IPS DF 19.7 (cell line): ENCODE results near the gene ZNF568.

Experiments
- DNase-seq: peaks from one replicate; pipeline ENCODE4 v3.0.0-alpha.2; 2013; ENCODE audit warnings: low read depth, low spot score

ZNF568 gene

GRCh38 chr19:36997843-36998235, 81.7 kb downstream of the ZNF568 start:
- DNase-seq = no peak

DNA sequence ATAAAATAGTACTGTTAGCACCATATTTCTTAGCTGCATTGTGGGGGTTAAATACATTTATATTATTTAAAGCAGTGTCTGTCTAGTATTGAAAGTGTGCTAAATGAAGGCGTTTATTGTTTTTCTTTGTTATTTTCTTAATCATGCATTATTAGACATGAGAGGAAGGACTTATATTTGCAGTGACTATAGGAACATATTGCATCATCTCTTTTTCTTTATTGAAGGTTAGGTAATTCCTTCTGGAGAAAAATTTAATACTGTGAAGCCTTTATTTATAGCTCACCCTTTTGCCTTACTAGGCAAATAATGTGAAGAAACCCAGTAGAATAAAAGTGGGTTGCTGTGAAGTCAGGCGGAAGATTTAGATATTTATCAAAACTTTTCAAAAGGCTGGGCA, 83.2 kb downstream of the ZNF568 start:
- no peak for DNase-seq

DNA sequence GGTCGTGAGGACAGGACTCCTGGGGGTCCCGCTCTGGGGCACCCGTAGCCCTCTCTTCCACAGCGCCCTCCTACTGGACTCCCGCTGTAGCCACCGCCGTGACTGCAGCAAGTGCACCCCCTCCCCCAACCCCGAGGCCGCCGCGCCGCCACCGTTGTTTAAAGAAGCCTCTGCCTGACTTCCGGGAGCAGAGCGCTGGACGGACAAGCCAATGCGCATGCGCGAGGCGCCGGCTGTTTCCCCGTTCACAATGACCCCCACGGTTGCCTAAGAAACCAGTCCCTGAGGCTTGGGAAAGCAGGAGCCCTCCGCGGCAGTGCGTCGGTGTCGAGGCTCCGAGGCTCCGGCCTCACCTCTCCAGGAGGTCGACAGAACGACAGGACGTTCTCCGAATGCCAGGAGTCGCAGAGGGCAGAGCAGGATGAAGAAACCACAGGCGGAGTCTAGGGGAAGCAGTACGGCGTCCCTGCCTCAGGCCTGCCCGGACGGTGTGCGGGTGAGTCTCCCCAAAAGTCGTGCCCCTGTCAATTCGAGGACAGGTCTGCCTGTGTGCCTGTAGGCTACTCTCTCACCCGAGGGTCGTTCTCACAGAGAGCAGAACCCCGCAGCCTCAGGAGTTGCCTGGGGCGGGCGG, 91.6 kb downstream of the ZNF568 start:
- no peak for DNase-seq

DNA sequence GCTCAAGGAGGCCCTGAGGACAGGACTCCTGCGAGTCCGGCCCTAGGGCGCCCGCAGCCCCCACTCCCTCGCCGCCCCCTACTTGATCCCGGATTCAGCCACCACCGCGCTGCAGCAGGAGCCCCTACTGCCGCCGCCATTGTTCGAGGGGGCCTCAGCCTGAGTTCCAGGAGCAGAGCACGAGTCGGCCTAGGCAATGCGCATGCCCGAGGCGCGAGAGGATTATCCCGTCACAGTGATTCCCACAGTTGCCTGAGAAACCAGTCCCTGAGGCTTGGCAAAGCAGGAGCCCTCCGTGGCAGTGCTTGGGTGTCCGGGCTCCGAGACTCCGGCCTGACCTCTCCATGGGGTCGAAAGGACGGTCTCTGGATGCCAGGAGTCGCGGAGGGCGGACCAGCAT, 93.7 kb downstream of the ZNF568 start:
- DNase-seq = no peak

DNA sequence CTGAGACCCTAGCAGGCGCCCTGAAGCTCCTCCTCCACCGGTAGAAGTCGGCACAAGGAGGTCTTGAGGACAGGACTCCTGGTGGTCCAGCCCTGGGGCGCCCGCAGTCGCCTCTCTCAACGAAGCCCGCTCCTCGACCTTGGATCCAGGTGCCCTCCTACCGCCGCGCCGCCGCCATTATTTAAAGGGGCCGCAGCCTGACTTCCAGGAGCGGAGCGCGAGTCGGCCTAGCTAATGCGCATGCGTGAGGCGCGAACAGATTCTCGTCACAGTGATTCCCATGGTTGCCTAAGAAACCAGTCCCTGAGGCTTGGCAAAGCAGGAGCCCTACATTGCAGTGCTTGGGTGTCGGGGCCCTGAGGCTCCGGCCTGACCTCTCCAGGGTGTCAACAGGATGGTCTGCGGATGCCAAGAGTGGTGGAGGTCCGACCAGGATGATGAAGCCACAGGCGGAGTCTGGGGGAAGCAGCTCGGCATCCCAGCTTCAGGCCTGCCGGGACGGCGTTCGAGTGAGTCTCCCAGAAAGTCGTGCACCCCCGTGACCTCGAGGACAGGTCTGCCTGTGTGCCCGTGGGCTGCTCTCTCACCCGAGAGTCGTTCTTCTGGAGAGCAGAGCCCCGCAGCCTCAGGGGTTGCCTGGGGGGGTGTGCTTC, 96.1 kb downstream of the ZNF568 start:
- no peak for DNase-seq

DNA sequence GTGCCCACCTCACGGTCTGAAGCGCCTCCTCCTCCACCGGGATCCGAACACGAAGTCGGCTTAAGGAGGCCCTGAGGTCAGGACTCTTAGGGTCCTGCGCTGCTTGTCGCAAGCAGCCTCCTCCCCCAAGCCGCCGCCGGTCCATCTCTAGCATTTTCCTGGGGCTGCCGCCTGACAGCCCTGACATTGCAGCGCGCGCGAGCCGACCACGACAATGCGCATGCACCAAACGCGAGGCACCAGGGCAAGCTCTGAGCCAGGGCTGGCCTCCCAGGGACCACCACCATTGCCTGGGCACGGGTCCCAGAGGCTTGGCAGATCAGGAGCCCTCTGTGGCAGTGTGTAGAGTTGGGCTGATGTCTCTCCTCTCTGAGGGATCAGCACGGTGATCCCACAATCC, 98.3 kb downstream of the ZNF568 start:
- DNase-seq = no peak

DNA sequence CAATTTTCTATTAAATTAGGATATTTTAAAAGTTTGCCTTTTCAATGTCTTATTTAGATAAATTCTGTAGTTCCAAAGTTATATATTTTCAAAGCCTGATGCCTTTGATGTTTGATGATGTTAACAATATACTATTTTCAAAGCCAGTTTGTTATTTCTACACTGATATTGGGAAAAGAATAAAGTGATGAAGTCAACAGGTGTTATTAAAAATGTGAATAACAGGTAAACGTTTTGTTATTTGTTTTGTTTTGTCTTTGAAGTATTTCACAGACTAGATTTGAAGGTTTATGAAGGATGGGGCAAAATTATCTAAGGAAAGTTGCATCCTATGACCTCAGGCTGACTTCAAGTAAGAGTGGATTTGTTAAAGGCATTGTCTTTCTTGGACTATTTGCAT, 129.0 kb downstream of the ZNF568 start:
- DNase-seq = no peak
